ENCODE data around the gene PDIA6. TPM values are rescaled to one million over a fixed set of nuclear protein-coding genes. Genes with fewer than 3 reads are reported as not detected.

PDIA6 gene
- total RNA-seq, 1 experiment from 2014 or later, result 149 TPM

GRCh38 chr2:10846110-10846861, 33.7 kb upstream of the PDIA6 start:
- H3K4me2 ChIP-seq (ENCODE audit: low read length), result no peak overlapping the region
- ChIA-PET RAD21 (ENCODE audit: low non-redundant PET in 1 of 2, low total read pairs in 2 of 2, uncharacterized antibody in 2 of 2, unreplicated experiment in 2 of 2) (no interaction called here), POLR2A (no interaction called here), CTCF (interaction anchor here (1.0 to 1.3 kb wide), 2 partner anchors 11 to 14 kb away, joined by 3 to 5 read pairs; no protein-coding TSS in a partner anchor)
- H4K20me1 ChIP-seq (ENCODE audit: insufficient read depth), result no peaks in the 10 kb centered on the region
- no TSS peak for BruUV-seq (replicated peaks)
- no peaks in the 10 kb centered on the region for H3K27me3 ChIP-seq (ENCODE audit: insufficient read depth, low read length)
- H3K4me1 ChIP-seq (ENCODE audit: control insufficient read depth in 1 of 2, insufficient read depth in 2 of 2, low read length in 2 of 2), result no peaks in the 10 kb centered on the region
- H3K9me3 ChIP-seq (ENCODE audit: control insufficient read depth in 1 of 2, insufficient read depth in 1 of 2, low read depth in 1 of 2, low read length in 2 of 2), result peaks cover 7 to 16% of the 10 kb centered on the region in 2 experiments; a peak in 2 of 4 replicates
- intact Hi-C loops (cut with micrococcal nuclease), result no loop called here
- H3K9ac ChIP-seq (ENCODE audit: low read length), result no peak overlapping the region
- no peak overlapping the region for H2AFZ ChIP-seq (ENCODE audit: low read depth, low read length, poor library complexity, severe bottlenecking)
- no peak overlapping the region for H3K27ac ChIP-seq (ENCODE audit: low read depth, low read length)
- no peak overlapping the region for H3K4me3 ChIP-seq (replicated peaks in 1 of 2; ENCODE audit: low read depth in 1 of 2, low read length in 2 of 2)
- DNase-seq (ENCODE audit: low read depth, low spot score), result no peak
- TF ChIP-seq ELF1 (IDR thresholded peaks at IDR 0.05; ENCODE audit: borderline replicate concordance, low read depth), result no peak
- TF ChIP-seq EZH2phosphoT487 (IDR thresholded peaks at IDR 0.05; ENCODE audit: borderline replicate concordance), result no peak
- no peak for TF ChIP-seq ZNF274 (IDR thresholded peaks at IDR 0.05; ENCODE audit: low read depth, low read length)
- TF ChIP-seq CBX3 (IDR thresholded peaks at IDR 0.05; ENCODE audit: low read depth), result no peak
- TF ChIP-seq EGR1 (IDR thresholded peaks at IDR 0.05; ENCODE audit: low read depth), result no peak
- TF ChIP-seq CTCF (IDR thresholded peaks at IDR 0.05 in 2 of 3, conservative IDR thresholded peaks at IDR 0.05 in 1 of 3; ENCODE audit: borderline replicate concordance in 1 of 3, insufficient read depth in 1 of 3, low read depth in 2 of 3, low read length in 2 of 3), result no peak
- TF ChIP-seq YY1 (IDR thresholded peaks at IDR 0.05; ENCODE audit: extremely low read depth, insufficient replicate concordance, low read depth, low read length), result no peak
- TF ChIP-seq REST (IDR thresholded peaks at IDR 0.05; ENCODE audit: low read depth), result no peak
- no peak for TF ChIP-seq ZFX (IDR thresholded peaks at IDR 0.05)
- no peak for TF ChIP-seq POLR2A (IDR thresholded peaks at IDR 0.05; ENCODE audit: borderline replicate concordance, extremely low read depth, insufficient read depth, insufficient read length)
- no peak for TF ChIP-seq MAX (IDR thresholded peaks at IDR 0.05)
- no peak for TF ChIP-seq RAD21 (IDR thresholded peaks at IDR 0.05; ENCODE audit: low read depth)
- TF ChIP-seq SRF (IDR thresholded peaks at IDR 0.05; ENCODE audit: low read depth), result no peak
- no peak for TF ChIP-seq JUND (IDR thresholded peaks at IDR 0.05)
- no peak for TF ChIP-seq POLR2AphosphoS5 (IDR thresholded peaks at IDR 0.05; ENCODE audit: low read depth, low read length)
- no peak for TF ChIP-seq CEBPB (IDR thresholded peaks at IDR 0.05; ENCODE audit: low read depth)
- no peak for TF ChIP-seq SP1 (IDR thresholded peaks at IDR 0.05; ENCODE audit: low read depth)
- no peak for TF ChIP-seq EZH2 (IDR thresholded peaks at IDR 0.05)
- H3K79me2 ChIP-seq (ENCODE audit: insufficient read depth, low read length), result no peaks in the 10 kb centered on the region
- ATAC-seq, result no peak
- no peaks in the 10 kb centered on the region for H3K36me3 ChIP-seq (ENCODE audit: control insufficient read depth in 1 of 2, insufficient read depth in 2 of 2, low read length in 2 of 2)
- no peaks in the 10 kb centered on the region for H3K9me2 ChIP-seq (ENCODE audit: insufficient read depth)
